Endothelial cell of umbilical vein (primary cell): ENCODE data around the gene ARGFX. TPM values are rescaled to one million over a fixed set of nuclear protein-coding genes. Genes with fewer than 3 reads are reported as not detected.

Experiments used
- BruUV-seq: library from RNA; stranded (reverse); fragments of 400-500 nt; replicated peaks from 2 replicates; lab custom pipeline; 2021; lab: Mats Ljungman, UMichigan
- CTCF ChIA-PET: fragments of 300-600, 350-600 bp; sonication (Branson Sonifier 250); formaldehyde crosslinking; loops from one replicate; lab custom pipeline; 2021; ENCODE audit warnings: antibody characterized with exemption, inconsistent platforms; lab: Charles Lee
- POLR2A ChIA-PET: fragments of 300-600, 350-600 bp; sonication (Branson Sonifier 250); formaldehyde crosslinking; loops from one replicate; lab custom pipeline; 2021; ENCODE audit warnings: antibody characterized with exemption, inconsistent platforms; lab: Charles Lee
- DNase-seq: peaks from one replicate; pipeline ENCODE4 v3.0.0-alpha.2; 2011; ENCODE audit warnings: low read depth, low spot score
- FAIRE-seq: peaks from 2 replicates; lab custom pipeline; 2011; peaks lifted over from hg19 to GRCh38; lab: Jason Lieb, UNC
- H2AFZ ChIP-seq: 2 replicates; pipeline ENCODE4 v1.6.0; 2012; ENCODE audit warnings: low read depth, low read length, control low read depth, inconsistent platforms
- H3K27ac ChIP-seq: 2 replicates; pipeline ENCODE4 v1.5.1; 2011; ENCODE audit warnings: low read depth, mild to moderate bottlenecking, control low read depth, low read length, moderate library complexity; ENCODE audit not compliant: insufficient read depth
- H3K27me3 ChIP-seq, 2 experiments: 2 replicates each; pipeline versions ENCODE4 v1.6.0 to v1.6.1; 2011; ENCODE audit warnings: low read length in 2 of 2, mixed read lengths in 1 of 2; ENCODE audit not compliant: control insufficient read depth in 2 of 2, insufficient read depth in 2 of 2
- H3K36me3 ChIP-seq, 2 experiments: 2 replicates in 1 of 2; 3 replicates in 1 of 2; pipeline ENCODE4 v1.5.1; 2011; ENCODE audit warnings: low read length in 2 of 2, mild to moderate bottlenecking in 1 of 2, moderate library complexity in 1 of 2; ENCODE audit not compliant: control insufficient read depth in 2 of 2, insufficient read depth in 2 of 2; ENCODE audit errors: extremely low read depth in 1 of 2
- H3K4me1 ChIP-seq: 3 replicates; pipeline ENCODE4 v1.5.1; 2011; ENCODE audit warnings: mild to moderate bottlenecking, low read length; ENCODE audit not compliant: control insufficient read depth, insufficient read depth; ENCODE audit errors: extremely low read depth
- H3K4me2 ChIP-seq: 2 replicates; pipeline ENCODE4 v1.6.1; 2011; ENCODE audit warnings: low read length, control low read depth, mixed read lengths; ENCODE audit not compliant: insufficient read depth
- H3K4me3 ChIP-seq, 3 experiments: fragments of 200-600 bp in 1 of 3; sonication (generic), shearing (Covaris generic) in 1 of 3; replicated peaks in 1 of 3; 2 replicates each; pipeline ENCODE4 v1.5.1; 2011 to 2016; ENCODE audit warnings: control low read depth in 3 of 3, low read length in 3 of 3, mild to moderate bottlenecking in 2 of 3, inconsistent platforms in 1 of 3, low read depth in 1 of 3, moderate library complexity in 1 of 3; ENCODE audit not compliant: insufficient read depth in 1 of 3
- H3K79me2 ChIP-seq: 2 replicates; pipeline ENCODE4 v1.6.0; 2012; ENCODE audit warnings: low read length, inconsistent platforms; ENCODE audit not compliant: control insufficient read depth, insufficient read depth
- H3K9ac ChIP-seq: replicated peaks from 2 replicates; pipeline ENCODE3; 2011; ENCODE audit warnings: low read length, control low read depth; ENCODE audit not compliant: insufficient read depth; ENCODE audit errors: extremely low read depth
- H3K9me1 ChIP-seq: replicated peaks from 3 replicates; pipeline ENCODE4 v1.6.0; 2011; ENCODE audit warnings: mild to moderate bottlenecking, low read length; ENCODE audit not compliant: control insufficient read depth, insufficient read depth; ENCODE audit errors: extremely low read depth
- H3K9me3 ChIP-seq: replicated peaks from 2 replicates; pipeline ENCODE4 v1.5.1; 2012; ENCODE audit warnings: low read length, inconsistent platforms; ENCODE audit not compliant: control insufficient read depth, insufficient read depth
- H4K20me1 ChIP-seq: replicated peaks from 2 replicates; pipeline ENCODE3; 2011; ENCODE audit warnings: mild to moderate bottlenecking, low read length; ENCODE audit not compliant: control insufficient read depth, insufficient read depth; ENCODE audit errors: extremely low read depth
- EZH2 ChIP-seq: IDR thresholded peaks from 2 replicates; pipeline ENCODE4 v1.6.1; 2012; ENCODE audit warnings: borderline replicate concordance, low read depth, mild to moderate bottlenecking, moderate library complexity, low read length, inconsistent platforms; ENCODE audit not compliant: severe bottlenecking
- FOS ChIP-seq: IDR thresholded peaks from 2 replicates; pipeline ENCODE4 v1.6.1; 2011; ENCODE audit warnings: mild to moderate bottlenecking, low read length, moderate library complexity, borderline replicate concordance; ENCODE audit not compliant: insufficient read depth
- GATA2 ChIP-seq: IDR thresholded peaks from 2 replicates; pipeline ENCODE4 v1.7.0; 2011; ENCODE audit warnings: low read depth, mild to moderate bottlenecking, moderate library complexity, mixed read lengths, low read length; ENCODE audit not compliant: insufficient read length, insufficient read depth
- JUN ChIP-seq: IDR thresholded peaks from 2 replicates; pipeline ENCODE4 v1.6.1; 2011; ENCODE audit warnings: borderline replicate concordance, low read depth; ENCODE audit not compliant: insufficient read length, insufficient read depth
- MYC ChIP-seq: IDR thresholded peaks from one replicate; pipeline ENCODE4 v1.6.1; 2011; ENCODE audit warnings: mild to moderate bottlenecking, low read depth, low read length
- POLR2A ChIP-seq: IDR thresholded peaks from 2 replicates; pipeline ENCODE4 v1.6.1; 2012; ENCODE audit warnings: low read depth, mild to moderate bottlenecking, control low read depth, low read length
- POLR2AphosphoS5 ChIP-seq: IDR thresholded peaks from 2 replicates; pipeline ENCODE4 v1.6.1; 2012; ENCODE audit warnings: low read depth, mild to moderate bottlenecking, control low read depth, low read length, moderate library complexity; ENCODE audit not compliant: insufficient read depth
- dilution Hi-C: fragments of 300-500 bp; cut with MboI; formaldehyde crosslinking; loops from one replicate; pipeline ENCODE4 v1.15.0; 2019; ENCODE audit warnings: low sequenced_read_pairs; ENCODE audit not compliant: extremely low pct_ligation_motif_present
- intact Hi-C: fragments of 100-400 bp; cut with micrococcal nuclease; formaldehyde crosslinking; loops from one replicate; pipeline ENCODE4 v1.10.0; 2022
- polyA plus RNA-seq, 4 experiments: library from polyadenylated mRNA; depleted of rRNA in 3 of 4; stranded (reverse) in 3 of 4; unstranded in 1 of 4; fragments of >200 nt; gene quantifications; 2 replicates each; pipeline versions ENCODE4 v1.2.1 to v1.2.3, GENCODE V29; 2011 to 2012; ENCODE audit warnings: missing spikeins in 1 of 4
- total RNA-seq: library from RNA; stranded (reverse); gene quantifications from 2 replicates; pipeline ENCODE4 v1.2.3, GENCODE V29; 2021
- TF ChIP-seq, protein P1 (sequence below), 2 donors: IDR thresholded peaks; 1 replicate in 1 of 2; 2 replicates in 1 of 2; pipeline ENCODE4 v1.5.1; 2011; ENCODE audit warnings: low read length in 2 of 2, mild to moderate bottlenecking in 2 of 2, moderate library complexity in 2 of 2, control low read depth in 1 of 2, inconsistent platforms in 1 of 2, low read depth in 1 of 2; ENCODE audit not compliant: insufficient read depth in 1 of 2; ENCODE audit errors: extremely low read depth in 1 of 2
- TF ChIP-seq, protein P2 (sequence below): IDR thresholded peaks from 2 replicates; pipeline ENCODE4 v1.6.1; 2011; ENCODE audit not compliant: insufficient read depth, insufficient read length

The ARGFX gene
- total and polyA plus RNA-seq, 2 donors (not counting 3 experiments of a cell fraction or from before 2014, with no cell fraction given), result not detected

DNA sequence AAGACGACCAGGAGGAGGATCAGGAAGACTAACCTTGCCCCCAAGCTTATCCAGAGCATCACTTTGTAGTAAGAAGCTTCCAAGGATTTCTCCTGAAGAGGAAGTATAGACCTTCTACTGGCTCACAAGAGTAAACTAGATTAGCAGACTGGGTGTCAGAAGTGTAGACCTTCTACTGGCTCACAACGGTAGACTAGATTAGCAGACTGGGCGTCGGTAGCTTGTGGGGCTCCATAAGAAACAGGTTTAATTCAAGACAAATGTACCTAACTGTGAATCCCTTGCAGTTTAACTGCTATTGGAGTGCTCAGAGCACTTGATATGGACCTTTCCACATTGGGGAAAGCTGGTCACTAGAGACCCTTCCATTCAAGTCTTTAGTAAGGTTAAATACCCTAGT, 38.4 kb downstream of the ARGFX start:
- H4K20me1 ChIP-seq, result no peaks in the 10 kb centered on the region
- dilution Hi-C loops (no loop called here), intact Hi-C loops (no loop called here)
- no peak overlapping the region for H3K9ac ChIP-seq
- no peak for FAIRE-seq
- no peaks in the 10 kb centered on the region for H3K36me3 ChIP-seq
- ChIA-PET POLR2A (no interaction called here), CTCF (interaction anchor here (0.8 kb wide), 1 partner anchor 17 kb away, joined by 3 read pairs; no protein-coding TSS in a partner anchor)
- no peak overlapping the region for H3K4me2 ChIP-seq
- no peak for DNase-seq
- H3K79me2 ChIP-seq, result no peaks in the 10 kb centered on the region
- no peaks in the 10 kb centered on the region for H3K9me3 ChIP-seq
- H2AFZ ChIP-seq, result no peak overlapping the region
- no peak overlapping the region for H3K27ac ChIP-seq
- H3K27me3 ChIP-seq, result peaks cover 2 to 3% of the 10 kb centered on the region in 2 experiments
- no peak overlapping the region for H3K4me3 ChIP-seq
- no peaks in the 10 kb centered on the region for H3K9me1 ChIP-seq
- no peak for TF ChIP-seq JUN
- no peak for TF ChIP-seq FOS
- no peak for TF ChIP-seq MYC
- TF ChIP-seq, protein P1, sequence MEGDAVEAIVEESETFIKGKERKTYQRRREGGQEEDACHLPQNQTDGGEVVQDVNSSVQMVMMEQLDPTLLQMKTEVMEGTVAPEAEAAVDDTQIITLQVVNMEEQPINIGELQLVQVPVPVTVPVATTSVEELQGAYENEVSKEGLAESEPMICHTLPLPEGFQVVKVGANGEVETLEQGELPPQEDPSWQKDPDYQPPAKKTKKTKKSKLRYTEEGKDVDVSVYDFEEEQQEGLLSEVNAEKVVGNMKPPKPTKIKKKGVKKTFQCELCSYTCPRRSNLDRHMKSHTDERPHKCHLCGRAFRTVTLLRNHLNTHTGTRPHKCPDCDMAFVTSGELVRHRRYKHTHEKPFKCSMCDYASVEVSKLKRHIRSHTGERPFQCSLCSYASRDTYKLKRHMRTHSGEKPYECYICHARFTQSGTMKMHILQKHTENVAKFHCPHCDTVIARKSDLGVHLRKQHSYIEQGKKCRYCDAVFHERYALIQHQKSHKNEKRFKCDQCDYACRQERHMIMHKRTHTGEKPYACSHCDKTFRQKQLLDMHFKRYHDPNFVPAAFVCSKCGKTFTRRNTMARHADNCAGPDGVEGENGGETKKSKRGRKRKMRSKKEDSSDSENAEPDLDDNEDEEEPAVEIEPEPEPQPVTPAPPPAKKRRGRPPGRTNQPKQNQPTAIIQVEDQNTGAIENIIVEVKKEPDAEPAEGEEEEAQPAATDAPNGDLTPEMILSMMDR (IDR thresholded peaks at IDR 0.05; ENCODE audit: extremely low read depth in 1 of 2, insufficient read depth in 1 of 2, low read depth in 1 of 2, low read length in 2 of 2), result no peak
- no peak for TF ChIP-seq EZH2
- TF ChIP-seq GATA2, result no peak
- TF ChIP-seq, protein P2, sequence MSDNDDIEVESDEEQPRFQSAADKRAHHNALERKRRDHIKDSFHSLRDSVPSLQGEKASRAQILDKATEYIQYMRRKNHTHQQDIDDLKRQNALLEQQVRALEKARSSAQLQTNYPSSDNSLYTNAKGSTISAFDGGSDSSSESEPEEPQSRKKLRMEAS, result no peak
- TF ChIP-seq POLR2A, result no peak
- TF ChIP-seq POLR2AphosphoS5, result no peak
- H3K4me1 ChIP-seq, result no peaks in the 10 kb centered on the region
- no TSS peak for BruUV-seq

Other genes with a start within 250 kb of the ARGFX start
- 9.5 and 10.8 TPM in 2 replicates for gene POLQ, start 22.0 kb upstream of the ARGFX start, total RNA-seq
- gene POLQ, start 22.0 kb upstream of the ARGFX start, polyA plus RNA-seq, result 1.1 and 1.8 TPM in 2 replicates
- gene FBXO40, start 25.4 kb downstream of the ARGFX start, total RNA-seq, result not detected in 2 replicates
- gene FBXO40, start 25.4 kb downstream of the ARGFX start, polyA plus RNA-seq, result not detected in 2 replicates
- gene HCLS1, start 93.0 kb downstream of the ARGFX start, total RNA-seq, result 63.5 and 68.5 TPM in 2 replicates
- 43.7 and 51.9 TPM in 2 replicates for gene HCLS1, start 93.0 kb downstream of the ARGFX start, polyA plus RNA-seq
- gene GOLGB1, start 181.8 kb downstream of the ARGFX start, total RNA-seq, result 32.2 and 42.7 TPM in 2 replicates
- gene GOLGB1, start 181.8 kb downstream of the ARGFX start, polyA plus RNA-seq, result 7.4 and 8.0 TPM in 2 replicates